Right renal pelvis (tissue), 4 donors: ENCODE data around the gene MAGED4B. TPM values are rescaled to one million over a fixed set of nuclear protein-coding genes. Genes with fewer than 3 reads are reported as not detected.
"Not testable (repeated sequence)": the region's sequence is repeated elsewhere in the genome, so short reads cannot be mapped to it uniquely, and the experiment has no call there.

ENCODE experiments used
- DNase-seq, 4 donors: peaks; one replicate each; pipeline ENCODE4 v3.0.0-alpha.2; 2013; ENCODE audit warnings: low read depth in 4 of 4, low spot score in 3 of 4, missing footprints in 1 of 4
- polyA plus RNA-seq, 4 donors: library from polyadenylated mRNA; unstranded; fragments of 120-200 nt; gene quantifications; one replicate each; pipeline ENCODE4 v1.2.1, GENCODE V29; 2013; ENCODE audit not compliant: insufficient read length in 4 of 4

MAGED4B gene
- 10 to 100 TPM; 74.7 to 83.4 (median 82.6) TPM for polyA plus RNA-seq

GRCh38 chrX:52068666-52069640 lies at the start of gene MAGED4B:
MAGED4B (minus strand) TSS chrX:52069183; CDS start chrX:52068172, 1,011 bp downstream.
- DNase-seq: not testable (repeated sequence)

DNA sequence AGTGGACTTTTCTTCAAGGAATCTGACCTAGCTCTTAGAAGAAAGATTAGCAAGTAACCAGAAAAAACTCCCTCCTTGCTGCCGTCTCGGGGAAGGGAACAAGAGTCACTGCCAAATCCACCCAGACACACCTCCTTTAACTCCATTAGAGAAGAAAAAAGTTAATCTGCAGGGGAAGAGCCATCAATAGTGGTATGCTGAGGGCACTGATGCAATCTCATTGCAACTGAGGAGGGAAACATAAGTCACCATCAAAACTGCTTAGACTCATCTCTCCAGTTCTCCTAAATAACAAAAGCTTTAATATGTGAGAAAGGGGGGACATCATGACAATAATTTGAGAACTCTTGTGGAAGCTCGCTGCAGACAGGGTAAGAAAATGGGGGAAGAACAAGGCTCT lies 49.3 kb upstream of the MAGED4B start:
- no peak for DNase-seq

DNA sequence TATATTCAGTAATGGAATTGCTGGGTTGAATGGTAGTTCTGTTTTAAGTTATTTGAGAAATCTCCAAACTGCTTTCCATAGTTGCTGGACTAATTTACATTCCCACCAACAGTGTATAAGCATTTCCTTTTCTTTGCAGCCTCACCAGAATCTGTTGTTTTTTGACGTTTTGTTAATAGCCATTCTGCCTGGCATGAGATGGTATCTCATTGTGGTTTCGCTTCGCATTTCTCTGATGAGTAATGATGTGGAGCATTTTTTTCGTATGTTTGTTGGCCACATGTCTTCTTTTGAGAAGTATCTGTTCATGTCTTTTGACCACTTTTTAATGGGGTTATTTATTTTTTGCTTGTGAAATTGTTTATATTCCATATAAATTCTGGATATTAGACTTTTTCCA lies 13.6 kb upstream of the MAGED4B start:
- no peak for DNase-seq

DNA sequence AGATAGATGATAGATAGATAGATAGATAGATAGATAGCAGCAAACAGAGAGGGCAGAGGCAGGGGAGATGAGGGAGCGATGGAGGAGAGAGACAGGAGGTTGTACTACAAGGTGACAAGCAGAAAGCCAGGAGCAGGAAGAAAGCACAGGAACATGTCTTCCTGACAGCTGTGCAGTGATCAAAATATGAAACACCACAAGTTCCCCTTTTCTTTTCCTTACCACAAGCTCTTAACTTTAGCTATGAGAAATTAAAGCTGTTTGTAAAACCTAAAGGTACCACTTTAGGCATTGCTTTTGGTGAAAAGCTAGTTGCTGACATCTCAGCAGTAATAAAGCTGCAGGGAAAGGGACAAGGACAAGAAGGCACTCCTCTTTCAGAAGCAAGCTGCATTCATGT lies 9.1 kb upstream of the MAGED4B start:
- no peak for DNase-seq

DNA sequence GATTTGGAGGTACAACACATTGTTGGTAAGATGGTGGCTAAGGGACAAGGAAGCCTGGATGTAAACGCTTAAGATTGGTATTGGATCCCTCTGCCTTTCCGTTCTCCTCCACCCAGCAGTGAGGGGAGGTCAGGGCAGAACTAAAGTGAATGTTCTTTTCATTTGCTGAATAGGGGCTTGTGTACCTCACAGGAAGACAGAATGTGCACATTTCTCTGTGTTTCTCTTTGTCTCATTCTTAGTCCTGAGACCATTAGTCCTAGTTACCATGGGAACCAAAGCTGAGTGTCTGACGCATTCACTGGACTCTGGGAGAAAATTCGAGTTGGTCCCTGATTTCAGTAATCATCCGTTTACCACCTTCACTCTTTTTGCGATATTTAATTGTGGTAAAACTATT lies 26.7 kb downstream of the MAGED4B start:
- not testable (repeated sequence) for DNase-seq

DNA sequence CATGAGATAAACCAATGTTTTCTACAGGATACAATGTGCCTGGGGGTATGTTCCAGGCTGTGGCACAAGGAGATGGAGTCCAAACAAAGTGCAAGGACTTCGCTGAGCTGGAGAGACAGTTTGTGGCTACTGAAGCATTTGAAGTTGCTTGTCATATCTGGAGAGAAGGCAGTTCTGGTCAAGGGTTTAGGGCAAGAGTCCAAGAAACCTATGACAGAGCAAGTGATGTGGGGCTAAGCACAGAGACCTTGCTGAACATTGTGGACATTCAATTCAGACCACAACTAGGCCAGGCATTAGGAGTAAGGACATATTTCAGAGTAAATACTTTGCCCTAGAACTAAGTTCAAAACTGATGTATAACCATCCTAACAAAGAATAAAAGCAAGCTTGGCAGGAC lies 34.8 kb downstream of the MAGED4B start:
- DNase-seq: no peak

DNA sequence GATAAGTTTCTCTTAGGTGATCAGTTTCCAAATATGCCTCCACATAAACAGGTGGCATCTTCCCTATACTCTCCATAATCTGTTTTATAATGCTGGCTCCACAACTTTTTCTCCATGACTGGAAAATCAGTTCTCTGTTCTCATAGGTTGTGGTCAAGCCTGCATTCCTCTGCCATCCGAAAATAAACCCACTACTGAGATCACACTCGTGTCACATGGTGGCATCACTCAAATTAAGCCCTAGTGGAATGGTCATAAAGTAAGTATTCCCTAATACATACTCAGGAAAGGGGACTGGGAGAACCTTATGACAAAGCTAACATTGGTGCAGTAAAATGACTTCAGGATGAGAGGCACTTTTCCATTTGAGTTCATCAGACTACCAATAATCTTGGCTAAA lies 37.6 kb downstream of the MAGED4B start:
- DNase-seq: no peak

DNA sequence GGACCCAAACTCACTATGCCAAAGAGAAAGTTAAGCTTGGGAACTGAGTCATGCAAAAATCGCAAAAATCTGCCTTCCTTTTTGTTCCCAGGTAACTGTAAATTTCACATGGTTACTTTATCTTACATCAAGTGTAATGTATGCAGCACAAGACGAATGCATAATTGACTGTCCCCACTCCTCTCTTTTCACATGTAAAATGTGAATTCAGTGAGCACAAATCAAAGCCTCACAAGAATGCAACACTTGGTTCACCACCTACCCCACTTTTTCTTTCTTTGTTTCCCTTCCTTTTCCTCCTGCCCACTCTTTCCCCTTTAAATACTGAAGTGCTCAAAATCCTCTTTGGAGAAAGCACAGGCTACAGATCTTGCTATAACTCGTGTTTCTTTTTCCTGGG lies 53.2 kb downstream of the MAGED4B start:
- no peak for DNase-seq

Other genes starting within 250 kb of the MAGED4B start
- gene MAGED1, start 175.6 kb downstream of the MAGED4B start, polyA plus RNA-seq: 100 to 1,000 TPM; 323 to 357 (median 352) TPM
- 10 to 100 TPM; 19.9 to 36.8 (median 24.7) TPM for gene MAGED4, start 115.7 kb upstream of the MAGED4B start, polyA plus RNA-seq